Heart left ventricle (tissue), 13 donors: ENCODE results near the gene TMEM150B.

Source experiments
- POLR2A ChIP-seq, 2 donors: fragments of 450-650 bp; IDR thresholded peaks; one replicate each; pipeline ENCODE4 v1.6.1; 2017; ENCODE audit warnings: antibody characterized with exemption in 2 of 2, mild to moderate bottlenecking in 2 of 2, moderate library complexity in 2 of 2
- TF ChIP-seq, protein P1 (sequence below), 12 donors: fragments of 200-600 bp; sonication (generic) in 4 of 12; IDR thresholded peaks; one replicate each; pipeline versions ENCODE4 v1.5.0 to v1.8.0; 2018 to 2022; ENCODE audit warnings: antibody characterized with exemption in 12 of 12, mild to moderate bottlenecking in 5 of 12
- donor health status: ischemic (EF 13 %, LVEDD 7.1; RV severe dilation, severe dysfunction).
- donor health status: DM: no; HTN: yes; CAD: no.
- donor health status: DM: no; HTN: no; CAD: no.
- donor health status: ischemic (EF 25% LVEDD 6.9; RV normal size, moderate dysfunction).
- donor health status: ischemic (EF 25% LVEDD 5.7; RV mildly dilated, moderate dysfunction).
- donor health status: ischemic (EF 35%, LVEDD 5.7; RV mildly dilated, moderate dysfunction).
- donor health status: nonischemic (EF 11% LVEDD 7.7; RV severe dilation, severe dysfunction).
- donor health status: DM: yes; HTN: yes; CAD: no.
- donor health status: PGD.
- donor health status: ischemic (EF 29% LVEDD 5.4; RV normal size, mild dysfunction).
- donor health status: nonischemic (EF 23%, LVEDD 6.1; RV moderate dilation, normal function).

DNA sequence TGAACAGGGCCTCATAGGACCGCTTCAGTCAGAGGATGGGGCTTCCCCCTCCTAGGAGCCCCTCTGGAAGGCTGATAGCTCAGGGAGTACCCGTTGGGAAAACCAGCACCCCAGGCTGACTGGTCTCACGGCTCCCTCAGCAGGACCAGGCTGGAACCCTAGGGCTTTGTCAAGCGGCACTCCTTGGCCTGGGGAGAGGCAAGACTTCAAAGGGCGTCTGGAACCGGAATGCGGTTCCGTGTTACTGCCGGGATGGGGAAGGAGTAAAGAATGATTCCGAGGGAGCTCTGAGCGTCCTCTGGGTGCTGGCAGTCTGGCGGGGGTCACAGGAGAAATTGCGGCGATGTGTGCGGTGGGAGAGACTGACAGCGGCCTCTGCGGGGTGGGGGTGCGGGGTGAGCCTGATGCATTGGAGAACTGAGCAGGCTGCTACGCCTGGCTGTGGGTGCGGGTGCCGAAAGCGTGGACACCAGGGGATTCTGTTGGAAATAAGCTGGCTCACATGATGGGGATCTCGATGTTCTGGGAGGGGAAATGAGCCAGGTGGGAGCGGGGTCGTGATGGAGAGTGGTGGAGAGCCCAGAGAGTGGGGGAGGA is 27.5 kb upstream of the TMEM150B start:
- TF ChIP-seq, protein P1, sequence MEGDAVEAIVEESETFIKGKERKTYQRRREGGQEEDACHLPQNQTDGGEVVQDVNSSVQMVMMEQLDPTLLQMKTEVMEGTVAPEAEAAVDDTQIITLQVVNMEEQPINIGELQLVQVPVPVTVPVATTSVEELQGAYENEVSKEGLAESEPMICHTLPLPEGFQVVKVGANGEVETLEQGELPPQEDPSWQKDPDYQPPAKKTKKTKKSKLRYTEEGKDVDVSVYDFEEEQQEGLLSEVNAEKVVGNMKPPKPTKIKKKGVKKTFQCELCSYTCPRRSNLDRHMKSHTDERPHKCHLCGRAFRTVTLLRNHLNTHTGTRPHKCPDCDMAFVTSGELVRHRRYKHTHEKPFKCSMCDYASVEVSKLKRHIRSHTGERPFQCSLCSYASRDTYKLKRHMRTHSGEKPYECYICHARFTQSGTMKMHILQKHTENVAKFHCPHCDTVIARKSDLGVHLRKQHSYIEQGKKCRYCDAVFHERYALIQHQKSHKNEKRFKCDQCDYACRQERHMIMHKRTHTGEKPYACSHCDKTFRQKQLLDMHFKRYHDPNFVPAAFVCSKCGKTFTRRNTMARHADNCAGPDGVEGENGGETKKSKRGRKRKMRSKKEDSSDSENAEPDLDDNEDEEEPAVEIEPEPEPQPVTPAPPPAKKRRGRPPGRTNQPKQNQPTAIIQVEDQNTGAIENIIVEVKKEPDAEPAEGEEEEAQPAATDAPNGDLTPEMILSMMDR (IDR thresholded peaks at IDR 0.05) = no peak
- no peak for TF ChIP-seq POLR2A (IDR thresholded peaks at IDR 0.05)
